Stimulated activated CD8-positive, alpha-beta memory T cell treated with anti-CD3 and anti-CD28 coated beads, Interleukin-7, amount 100 ng/mL, for 24 hours (primary cell): ENCODE measurements around the gene NSUN7.

Experiments
- DNase-seq: peaks from one replicate; pipeline ENCODE4 v3.0.0-alpha.2; 2020; ENCODE audit warnings: low read depth

NSUN7 gene

DNA sequence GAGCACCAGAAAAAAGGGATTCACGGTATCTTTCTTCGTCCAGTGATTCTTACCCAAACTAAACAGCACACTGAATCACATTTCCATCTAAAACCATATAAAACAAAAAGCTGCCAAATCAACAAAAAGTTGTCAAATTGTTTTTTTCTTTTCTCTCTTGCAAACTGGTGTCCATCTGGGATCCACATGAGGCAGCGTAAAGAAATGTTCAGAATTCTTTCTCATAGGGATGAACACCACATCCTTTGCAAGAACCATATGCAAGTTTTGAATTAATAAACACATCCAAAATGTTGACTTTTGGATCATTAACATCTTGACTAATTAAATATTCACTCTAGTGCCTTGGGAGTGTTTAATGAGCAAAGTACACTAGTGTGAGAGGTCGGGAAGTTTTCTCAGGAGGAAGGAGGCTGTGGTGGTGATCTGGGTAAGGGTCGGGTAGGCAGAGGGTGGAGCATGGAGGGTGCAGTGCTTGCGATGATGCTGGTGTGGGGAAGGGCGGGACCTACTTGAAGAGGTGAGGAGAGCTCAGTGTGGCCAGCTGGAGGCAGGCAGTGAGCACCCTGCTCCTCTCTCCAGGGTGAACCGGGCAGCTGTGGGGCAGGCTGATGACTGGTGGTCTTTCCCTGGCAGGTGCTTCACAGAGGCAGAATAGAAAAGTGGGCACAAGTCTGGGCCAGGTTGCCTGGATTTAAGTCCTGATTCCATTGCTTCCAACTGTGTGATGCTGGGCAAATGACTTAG is 72.8 kb downstream of the NSUN7 start:
- DNase-seq, result no peak

DNA sequence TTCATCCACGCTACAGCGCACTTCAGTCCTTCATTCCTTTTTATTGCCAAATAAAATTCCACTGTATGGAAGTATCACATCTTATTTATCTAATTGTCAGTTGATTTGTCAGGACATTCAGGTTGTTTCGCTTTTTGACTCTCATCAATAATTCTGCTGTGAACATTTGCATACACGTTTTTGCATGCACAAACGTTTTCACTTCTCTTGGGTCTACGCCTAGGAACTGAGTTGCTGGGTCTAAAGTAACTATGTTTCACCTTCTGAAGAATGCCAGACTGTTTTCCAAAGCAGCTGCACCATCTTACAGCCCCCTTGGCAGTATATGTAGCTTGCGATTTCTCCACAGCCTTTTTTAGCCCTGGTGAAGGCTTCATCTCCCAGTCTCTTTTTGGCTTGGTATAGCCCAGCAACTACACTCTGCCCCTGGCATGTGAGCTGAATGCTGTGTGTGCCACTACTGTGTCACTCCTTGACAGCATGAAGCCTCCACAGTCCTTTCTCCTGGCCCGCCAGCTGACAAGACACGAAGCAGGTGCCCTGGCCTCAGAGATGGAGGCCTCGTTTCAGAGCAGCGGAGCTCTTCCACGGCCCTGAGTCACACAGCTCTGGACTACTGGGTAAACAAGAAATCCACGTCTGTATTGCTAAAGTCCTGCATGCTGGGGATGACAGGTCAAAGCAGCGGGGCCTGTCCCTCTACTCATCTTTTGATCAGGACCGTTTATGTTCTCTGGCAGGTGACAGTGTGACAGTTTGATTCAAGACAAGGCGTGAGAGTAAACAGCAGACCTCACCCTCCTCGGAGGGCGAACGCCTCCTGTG is 75.5 kb downstream of the NSUN7 start:
- no peak for DNase-seq

DNA sequence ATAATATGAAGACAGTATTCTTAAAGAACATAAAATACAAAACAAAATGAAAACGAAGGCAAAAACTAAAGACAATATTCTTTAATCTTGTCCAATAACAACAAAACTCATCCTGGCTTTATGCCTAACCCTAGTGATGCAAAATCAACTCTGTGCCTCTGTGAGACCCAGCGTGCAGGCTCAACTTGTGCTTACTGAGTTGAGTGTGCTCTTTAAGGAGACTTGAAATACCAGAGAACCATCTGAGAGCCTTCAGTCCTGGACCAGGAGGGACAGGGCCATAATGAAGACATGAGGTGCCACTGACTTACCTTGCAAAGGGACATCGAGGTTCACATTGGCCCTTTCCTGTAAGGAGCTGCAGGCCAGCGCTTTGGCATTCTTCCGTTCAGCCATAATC is 77.1 kb downstream of the NSUN7 start:
- DNase-seq, result no peak

DNA sequence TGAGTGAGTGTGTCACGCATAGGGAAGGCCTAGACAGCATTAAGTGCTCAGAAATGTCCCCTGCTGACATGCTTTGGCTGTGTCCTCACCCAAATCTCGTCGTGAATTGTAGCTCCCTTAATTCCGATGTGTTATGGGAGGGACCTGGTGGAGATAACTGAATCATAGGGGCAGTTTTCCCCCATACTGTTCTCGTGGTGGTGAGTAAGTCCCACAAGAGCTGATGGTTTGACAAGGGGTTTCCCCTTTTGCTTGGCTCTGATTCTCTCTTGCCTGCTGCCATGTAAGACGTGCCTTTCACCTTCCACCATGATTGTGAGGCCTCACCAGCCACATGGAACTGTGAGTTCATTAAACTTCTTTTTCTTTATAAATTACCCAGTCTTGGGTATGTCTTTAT is 78.0 kb downstream of the NSUN7 start:
- no peak for DNase-seq

DNA sequence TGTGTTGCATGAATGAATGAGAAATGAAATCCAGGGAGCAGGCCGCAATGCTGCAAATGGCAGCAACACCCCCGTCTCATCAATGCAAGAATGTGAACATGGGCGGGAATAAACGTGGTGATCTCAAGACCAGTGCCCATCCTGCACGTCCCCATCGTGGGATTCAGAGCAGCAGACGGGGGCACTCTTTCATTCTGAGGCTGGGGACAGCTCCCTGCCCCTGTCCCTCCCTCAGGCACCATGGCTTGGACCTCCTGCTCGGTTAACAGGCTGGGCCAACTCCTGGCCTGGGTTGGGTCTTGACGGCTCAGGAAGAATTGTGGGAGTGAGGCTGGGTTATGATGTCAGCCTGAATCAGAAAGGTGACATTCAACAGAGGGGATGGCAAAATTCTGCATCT is 78.9 kb downstream of the NSUN7 start:
- no peak for DNase-seq

DNA sequence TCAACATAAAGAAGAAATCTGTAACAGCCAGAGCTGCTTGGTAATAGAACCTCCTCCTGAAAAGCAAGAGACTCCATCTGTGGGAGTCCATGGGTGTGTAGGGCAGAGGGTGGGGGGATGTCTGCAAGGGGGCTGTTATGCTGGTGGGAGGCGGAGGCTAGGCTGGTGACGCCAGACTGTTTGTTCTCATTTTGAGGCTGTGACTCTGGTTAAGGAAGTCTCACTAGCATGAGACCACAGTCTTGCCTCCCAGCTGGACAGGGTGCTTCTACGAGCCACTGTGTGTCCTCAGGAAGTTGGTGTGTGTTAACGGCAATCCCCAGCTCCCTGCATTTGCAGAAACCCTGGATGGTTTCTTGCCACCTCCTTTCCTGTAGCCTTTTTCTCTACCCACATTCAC is 79.8 kb downstream of the NSUN7 start:
- no peak for DNase-seq

DNA sequence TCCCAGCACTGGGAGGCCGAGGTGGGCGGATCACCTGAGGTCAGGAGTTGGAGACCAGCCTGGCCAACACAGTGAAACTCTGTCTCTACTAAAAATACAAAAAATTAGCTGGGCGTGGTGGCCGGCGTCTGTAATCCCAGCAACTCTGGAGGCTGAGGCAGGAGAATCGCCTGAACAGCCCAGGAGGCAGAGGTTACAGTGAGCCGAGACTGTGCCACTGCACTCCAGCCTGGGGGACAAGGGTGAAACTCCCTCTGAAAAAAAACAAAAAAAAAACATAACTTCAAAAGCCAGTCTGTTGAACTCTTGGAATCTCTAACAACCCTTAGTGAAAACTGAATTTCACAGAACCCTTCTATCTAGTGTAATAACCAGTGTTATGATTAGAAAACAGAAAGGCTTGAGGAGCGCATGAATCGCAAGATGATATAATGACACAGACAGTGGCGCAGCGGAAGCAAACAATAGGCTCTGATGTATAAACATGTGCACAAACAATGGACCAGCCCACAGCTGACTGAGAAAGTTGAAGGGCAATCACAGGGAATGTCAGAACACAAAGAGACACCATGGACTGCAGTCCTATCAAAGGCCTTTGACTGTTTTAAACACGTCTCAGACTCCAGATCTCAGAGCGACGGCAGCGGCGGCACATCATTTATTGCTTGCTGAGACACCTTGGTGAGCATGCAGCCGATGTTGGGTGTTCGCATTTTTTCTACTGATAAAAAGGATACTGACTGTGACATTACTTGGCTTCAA is 81.6 kb downstream of the NSUN7 start:
- DNase-seq, result no peak

DNA sequence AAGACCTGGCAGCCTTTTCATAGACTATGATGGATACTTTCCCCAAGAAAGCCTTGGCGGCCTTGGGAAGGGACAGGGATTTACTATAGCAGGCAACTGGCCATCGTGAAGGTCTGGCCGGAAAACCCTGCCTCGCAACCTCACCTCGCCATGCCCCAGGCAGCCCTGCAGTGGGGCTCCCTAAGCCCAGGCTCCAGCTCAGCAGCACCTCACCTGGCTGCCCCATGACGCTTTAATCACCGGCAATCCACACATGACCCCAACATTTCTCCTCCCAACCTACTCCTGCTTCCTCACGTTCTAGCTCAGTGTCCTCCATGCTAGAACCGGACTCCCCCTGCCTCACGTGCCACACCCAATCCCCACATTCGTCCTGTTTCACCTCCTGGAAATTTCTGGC is 82.4 kb downstream of the NSUN7 start:
- no peak for DNase-seq

DNA sequence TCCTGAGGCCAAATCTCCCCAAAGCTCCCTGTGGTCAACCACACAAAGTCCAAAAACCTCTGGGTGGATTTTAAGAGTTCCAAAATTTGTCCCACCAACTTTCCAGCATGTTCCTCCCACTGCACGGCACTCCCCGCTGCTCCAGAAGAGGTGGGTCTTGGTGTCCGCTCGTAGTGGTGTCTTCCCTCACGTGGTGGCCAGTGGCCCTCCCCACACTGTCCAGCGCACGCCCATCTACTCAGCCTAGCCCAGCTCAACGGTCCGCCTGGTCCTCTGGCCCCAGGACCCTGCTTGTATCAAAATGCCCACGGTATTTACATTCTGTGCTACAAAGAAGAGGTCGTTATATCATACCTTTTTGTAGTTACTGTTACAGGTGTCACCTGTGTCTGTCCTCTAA is 83.5 kb downstream of the NSUN7 start:
- no peak for DNase-seq

DNA sequence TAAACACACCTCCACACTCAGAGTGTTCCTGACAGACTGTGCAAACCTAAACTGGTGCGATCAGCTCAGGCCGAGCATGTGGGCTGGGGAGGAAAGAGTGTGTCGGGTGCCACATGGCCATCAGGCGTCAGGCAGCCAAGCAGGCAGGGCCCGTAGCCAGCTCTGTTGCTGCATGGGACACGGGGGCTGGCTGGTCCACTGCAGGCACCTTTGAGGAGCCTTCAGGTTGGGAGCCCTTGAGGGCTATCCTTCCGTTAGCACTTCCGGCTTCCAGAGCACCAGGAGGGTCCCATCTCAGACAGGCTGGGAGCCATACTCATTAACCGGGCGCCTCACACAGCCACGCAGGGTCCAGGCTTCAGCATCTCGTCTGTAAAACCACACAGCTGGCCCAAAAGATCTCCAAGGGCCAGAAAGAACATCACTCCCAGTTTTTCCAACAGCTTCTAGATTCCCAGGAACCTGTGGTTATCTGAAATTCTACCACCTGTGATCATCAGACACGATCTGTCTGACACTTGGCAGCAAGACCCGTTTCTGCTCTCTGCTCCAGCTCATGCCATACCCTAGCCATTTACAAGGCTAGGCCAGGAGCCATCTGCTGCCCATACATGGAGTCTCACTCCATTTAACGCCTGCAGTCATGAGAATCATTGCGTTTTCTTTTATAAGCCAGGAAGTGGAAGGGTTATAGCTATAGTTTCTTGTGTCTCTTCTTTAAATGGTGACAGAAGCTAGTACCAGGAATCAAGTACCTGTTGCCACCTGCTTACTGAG is 87.5 kb downstream of the NSUN7 start:
- DNase-seq, result no peak

DNA sequence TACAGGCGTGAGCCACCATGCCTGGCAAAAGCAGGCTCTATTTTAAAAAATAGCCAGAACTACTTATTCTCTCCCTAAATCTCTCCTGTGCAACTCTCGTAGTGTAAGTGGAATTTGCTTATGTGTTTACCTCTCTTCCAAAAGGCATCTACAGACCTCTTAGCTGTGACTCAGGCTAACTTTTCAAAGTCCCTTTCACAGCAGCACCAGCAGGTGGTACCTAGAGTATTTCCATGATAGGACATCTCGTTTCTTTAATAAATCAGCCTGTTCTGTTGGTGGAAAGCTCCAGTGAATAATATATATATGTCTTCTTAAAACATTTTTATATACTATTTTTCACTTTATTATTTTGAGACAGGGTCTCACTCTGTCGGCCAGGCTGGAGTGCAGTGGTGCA is 89.0 kb downstream of the NSUN7 start:
- DNase-seq, result no peak

DNA sequence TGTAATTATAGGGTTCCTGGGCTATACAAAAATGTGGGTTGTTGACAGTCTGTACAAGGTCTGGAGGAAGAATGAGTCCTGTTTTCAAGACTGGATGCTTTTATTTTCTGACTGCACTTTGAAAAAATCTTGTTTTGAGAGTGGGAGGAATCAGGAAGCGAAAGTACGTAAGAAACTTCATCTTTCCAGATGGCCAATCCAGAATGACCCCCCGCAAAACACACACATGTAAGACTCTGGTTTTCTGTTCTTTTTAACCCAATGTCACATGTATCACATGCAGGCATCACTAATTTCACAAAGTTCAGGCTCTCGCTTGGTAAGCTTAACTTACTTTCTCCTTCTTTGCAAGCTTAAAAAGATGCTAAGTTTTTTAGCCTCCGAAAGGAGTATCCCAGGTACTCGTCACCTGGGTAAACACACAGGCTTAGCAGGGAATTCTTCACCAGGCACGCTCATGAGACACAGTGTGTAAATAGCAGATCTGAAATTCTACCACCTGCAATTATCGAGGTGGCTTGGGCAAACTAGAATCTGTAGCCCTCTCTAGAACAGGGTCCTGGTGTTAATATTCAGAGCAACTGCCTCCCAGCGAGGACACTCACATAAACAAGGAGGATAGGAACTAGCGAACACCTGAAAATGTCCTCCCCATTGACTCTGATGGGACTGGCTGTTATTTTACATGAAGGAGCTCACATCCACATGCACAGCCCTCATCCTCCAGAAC is 90.7 kb downstream of the NSUN7 start:
- no peak for DNase-seq

DNA sequence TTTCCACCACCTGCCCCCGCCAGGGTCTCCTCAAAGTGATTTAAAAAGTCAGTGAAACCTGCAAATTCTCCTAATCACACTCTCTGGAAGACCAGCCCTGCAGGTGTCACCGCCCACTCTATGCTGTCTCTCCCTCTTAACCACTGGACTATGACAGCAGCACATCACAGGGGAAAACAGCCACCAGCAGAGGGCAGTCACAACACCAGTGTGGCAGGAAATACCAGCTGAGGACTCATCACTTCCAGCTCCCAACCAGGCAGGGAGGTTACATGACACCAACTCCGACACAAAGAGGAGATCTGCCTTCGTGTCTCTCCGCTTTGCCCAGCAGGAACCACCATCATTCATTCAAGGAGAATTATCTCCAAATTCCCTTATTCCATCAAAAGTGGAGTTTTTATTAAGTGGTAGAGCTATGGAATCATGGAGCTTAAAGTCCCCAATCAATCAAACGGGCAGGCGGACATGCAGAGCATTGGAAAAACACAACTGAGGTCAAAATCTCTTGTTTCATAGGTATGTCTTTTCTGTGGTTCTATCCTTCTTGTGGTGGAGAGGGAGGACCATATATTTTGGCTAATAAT is 91.3 kb downstream of the NSUN7 start:
- DNase-seq, result peak; percentile 73

DNA sequence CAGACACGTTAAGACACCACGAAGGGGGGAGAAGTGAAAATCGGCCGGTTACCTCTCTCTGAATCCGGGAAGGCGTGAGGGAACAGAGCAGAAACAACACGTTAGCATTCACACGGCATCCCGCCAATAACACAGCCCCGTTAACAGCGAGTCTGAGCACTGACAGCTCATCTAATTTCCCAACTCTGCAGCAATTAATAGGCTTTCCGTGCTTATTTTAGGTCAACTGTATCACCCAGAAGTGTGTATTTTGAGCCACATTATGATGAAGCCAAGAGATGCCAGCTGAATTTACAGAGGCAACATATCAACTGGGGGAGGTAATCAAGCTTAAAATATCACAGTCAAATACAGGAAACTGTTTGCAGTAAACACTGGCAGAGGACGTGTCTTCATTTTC is 92.6 kb downstream of the NSUN7 start:
- no peak for DNase-seq

DNA sequence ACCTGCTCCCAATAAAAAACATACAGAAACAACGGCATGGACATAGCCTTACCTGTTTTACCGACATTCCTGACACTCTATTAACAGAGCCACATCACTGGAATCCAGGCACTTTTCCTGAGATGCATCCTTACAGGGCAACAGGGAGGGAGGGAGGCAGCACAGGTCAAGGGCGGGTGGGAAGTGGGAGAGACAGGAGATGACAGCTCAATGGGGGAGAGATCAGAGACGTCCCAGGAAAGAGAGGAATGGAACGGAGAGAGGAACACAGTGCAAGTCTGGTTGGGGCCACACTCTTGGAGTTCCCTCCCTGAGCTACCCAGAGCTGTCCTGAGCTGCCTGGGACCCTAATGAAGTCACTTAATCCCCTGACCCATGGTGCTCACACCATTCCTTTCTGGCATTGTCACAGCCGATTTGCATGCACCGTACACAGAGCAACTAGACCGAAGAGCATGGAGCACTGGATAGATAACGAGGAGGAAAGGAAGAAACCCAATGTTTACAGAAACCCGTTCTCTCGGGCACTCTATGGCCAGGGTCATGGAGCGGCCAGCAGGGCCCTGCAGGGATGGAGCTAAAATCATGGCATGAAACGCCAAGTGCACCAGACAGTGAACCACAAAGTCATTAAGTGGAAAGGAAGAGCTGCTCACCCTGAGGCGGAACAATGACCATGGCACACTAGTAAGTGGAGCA is 93.1 kb downstream of the NSUN7 start:
- no peak for DNase-seq

DNA sequence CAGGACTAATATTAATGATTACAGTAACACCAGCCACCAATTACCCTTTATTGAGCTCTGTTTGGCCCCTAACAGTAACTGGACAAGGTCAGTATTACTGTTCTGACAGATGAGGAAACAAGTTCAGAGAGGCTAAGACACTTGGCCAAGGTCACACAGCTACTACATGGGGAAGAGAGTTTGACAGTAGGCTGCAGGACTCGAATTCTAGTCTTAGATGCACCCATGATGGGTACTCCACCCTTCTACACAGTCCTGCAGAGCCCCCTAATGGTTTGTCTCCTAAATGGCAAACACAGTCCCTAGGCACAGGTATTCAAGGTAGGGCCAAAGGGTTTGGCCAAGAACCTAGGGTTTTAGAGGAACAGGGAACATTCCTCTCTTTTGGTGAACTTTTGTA is 93.9 kb downstream of the NSUN7 start:
- no peak for DNase-seq

DNA sequence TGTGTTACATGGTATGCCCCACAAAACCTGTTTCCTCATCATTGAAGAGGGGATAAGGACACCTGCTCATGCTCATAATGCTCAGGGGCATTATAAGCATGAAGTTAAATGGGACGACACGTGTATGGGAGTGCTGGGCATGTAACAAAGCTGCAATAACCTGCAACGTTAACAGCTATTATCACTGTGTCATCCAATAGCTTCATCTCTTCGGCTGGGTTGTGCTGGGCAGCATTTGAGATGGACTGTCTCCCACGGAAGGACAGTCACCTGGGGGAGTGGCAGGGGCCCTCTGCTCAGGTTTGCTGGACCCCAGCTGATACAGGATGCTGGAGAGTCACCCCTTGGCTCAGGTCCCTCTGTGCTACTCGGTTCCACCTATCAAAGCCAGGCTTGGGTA is 94.5 kb downstream of the NSUN7 start:
- DNase-seq, result no peak

DNA sequence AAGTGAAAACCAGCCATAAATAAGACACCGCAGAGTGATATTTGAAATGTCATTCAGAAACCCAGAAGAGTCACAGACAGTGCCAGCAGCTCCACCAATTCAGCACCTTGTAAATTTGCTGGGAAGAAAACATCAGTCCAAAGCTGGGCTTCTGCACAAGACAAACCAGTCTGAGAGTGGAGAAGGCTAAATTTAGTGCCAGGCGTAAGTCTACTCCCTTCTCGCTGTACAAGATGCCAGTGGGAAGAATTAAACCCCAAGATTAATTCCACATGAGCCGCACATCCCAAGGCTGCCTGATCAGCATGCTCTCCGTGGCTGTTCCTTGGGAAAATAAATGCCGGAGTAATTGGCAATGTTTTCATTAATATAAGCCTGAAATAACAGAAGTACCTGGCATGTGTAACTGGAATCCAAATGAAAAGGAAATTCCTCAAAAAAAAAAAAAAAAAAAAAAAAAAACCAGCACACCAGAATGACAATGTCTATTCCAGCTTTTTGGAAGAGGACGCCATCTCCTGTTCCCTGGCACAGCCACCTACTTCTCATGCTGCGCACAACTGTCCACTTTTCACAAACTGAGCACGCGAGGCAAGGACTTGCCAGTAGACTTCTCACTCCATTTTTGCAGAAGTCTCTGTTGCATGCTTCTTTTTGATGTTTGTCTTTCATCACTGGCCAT is 95.5 kb downstream of the NSUN7 start:
- no peak for DNase-seq

DNA sequence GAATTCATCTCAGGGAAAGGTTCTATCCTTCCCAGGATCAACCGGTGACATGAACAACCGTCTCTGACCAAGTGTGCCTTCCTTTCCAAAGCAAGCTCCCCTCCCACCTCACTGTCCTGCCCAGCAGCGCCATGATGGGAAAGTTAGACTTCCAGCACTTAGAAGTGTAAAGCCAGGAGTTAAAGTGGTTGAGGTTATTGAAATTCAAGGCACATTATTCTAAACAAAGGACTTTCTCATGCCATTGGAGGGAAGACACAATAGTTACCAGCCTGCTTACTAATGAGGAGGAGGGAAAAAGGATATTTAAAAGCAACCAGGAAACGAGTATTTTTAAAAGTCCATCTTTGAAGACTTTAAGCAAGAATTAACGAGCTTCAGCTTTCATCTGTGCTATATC is 96.8 kb downstream of the NSUN7 start:
- DNase-seq, result no peak

DNA sequence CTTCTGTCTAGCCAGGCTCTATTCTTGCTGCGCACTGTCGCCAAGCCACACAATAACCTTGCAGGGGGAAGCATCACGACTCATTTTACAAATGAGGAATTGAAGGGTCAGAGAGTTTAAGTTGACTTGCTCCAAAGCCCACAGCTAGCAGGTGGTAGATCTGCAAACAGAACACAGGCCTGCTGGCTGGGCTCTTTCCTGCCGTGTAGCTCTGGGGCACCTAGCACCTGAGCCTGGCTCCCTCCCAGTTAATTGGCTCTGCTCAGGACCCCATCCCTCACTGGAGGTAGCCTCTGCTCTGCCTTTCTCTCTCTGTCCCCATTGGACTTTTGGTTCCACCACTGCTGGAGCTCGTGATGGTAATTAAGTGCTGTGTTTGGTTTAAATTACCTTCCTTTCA is 98.5 kb downstream of the NSUN7 start:
- DNase-seq, result no peak
